ENCODE results near the gene BAG2.

- TF ChIP-seq CTCF (IDR thresholded peaks at IDR 0.05) (no peak), POLR2A (IDR thresholded peaks at IDR 0.05) (no peak), POLR2AphosphoS5 (IDR thresholded peaks at IDR 0.05) (no peak)
These were observed 45.1 kb downstream of the BAG2 start for GRCh38 chr6:57217270-57217669.

Measured in suprapubic skin (tissue), 4 donors.